K562 (cell line): ENCODE measurements around the gene ARHGEF38. TPM values are rescaled to one million over a fixed set of nuclear protein-coding genes. Genes with fewer than 3 reads are reported as not detected.

Experiments
- ATAC-seq: fragments of 200-7000 bp; cut with Tn5 transposase; 3 replicates; pipeline ENCODE4 v1.9.1; 2020; ENCODE audit warnings: moderate library complexity
- BruUV-seq: library from RNA; stranded (reverse); fragments of 400-500 nt; replicated peaks from 2 replicates; lab custom pipeline; 2021; lab: Mats Ljungman, UMichigan
- CTCF ChIA-PET: fragments of 300-600 bp; formaldehyde crosslinking; extraction: SDS; loops from one replicate; lab custom pipeline; 2021; ENCODE audit warnings: low intra/inter-chr PET ratio; lab: Yijun Ruan, JAX
- POLR2A ChIA-PET: fragments of 300-600, 350-650 bp; sonication (Branson Sonifier 250); formaldehyde crosslinking; extraction: SDS; loops from one replicate; lab custom pipeline; 2021; ENCODE audit warnings: antibody characterized with exemption, inconsistent platforms; lab: Yijun Ruan, JAX
- DNase-seq, 4 experiments: peaks; one replicate each; pipeline versions ENCODE4 v3.0.0 to v3.0.0-alpha.2; 2011 to 2018; ENCODE audit warnings: low spot score in 3 of 4, mixed read lengths in 3 of 4; ENCODE audit errors: extremely low read depth in 1 of 4
- FAIRE-seq: peaks from 2 replicates; lab custom pipeline; 2011; peaks lifted over from hg19 to GRCh38; lab: Jason Lieb, UNC
- H2AFZ ChIP-seq: 2 replicates; pipeline ENCODE4 v1.6.0; 2011; ENCODE audit warnings: low read depth, low read length, control low read depth, inconsistent platforms
- H3K27ac ChIP-seq: fragments of 200-600 bp; 3 replicates; pipeline ENCODE4 v1.8.0; 2011; ENCODE audit warnings: low read depth, mild to moderate bottlenecking, control low read depth, inconsistent platforms, low read length, moderate library complexity, mixed read lengths; ENCODE audit errors: extremely low read depth
- H3K27me3 ChIP-seq, 2 experiments: fragments of 300-600 bp in 1 of 2; 2 replicates in 1 of 2; 3 replicates in 1 of 2; pipeline versions ENCODE4 v1.6.0 to v1.8.0; 2011; ENCODE audit warnings: inconsistent platforms in 2 of 2, low read length in 2 of 2, mild to moderate bottlenecking in 1 of 2, mixed read lengths in 1 of 2, moderate library complexity in 1 of 2; ENCODE audit not compliant: control insufficient read depth in 2 of 2, insufficient read depth in 2 of 2
- H3K36me3 ChIP-seq: fragments of 300-600 bp; 3 replicates; pipeline ENCODE4 v1.8.0; 2011; ENCODE audit warnings: mild to moderate bottlenecking, low read length, inconsistent platforms; ENCODE audit not compliant: control insufficient read depth, insufficient read depth
- H3K4me1 ChIP-seq, 2 experiments: fragments of 200-600 bp in 1 of 2; replicated peaks in 1 of 2; 2 replicates in 1 of 2; 3 replicates in 1 of 2; pipeline versions ENCODE4 v1.5.1 to v1.8.0; 2011; ENCODE audit warnings: inconsistent platforms in 2 of 2, low read length in 2 of 2, mild to moderate bottlenecking in 1 of 2, mixed read lengths in 1 of 2, moderate library complexity in 1 of 2; ENCODE audit not compliant: control insufficient read depth in 2 of 2, insufficient read depth in 2 of 2
- H3K4me2 ChIP-seq: 2 replicates; pipeline ENCODE4 v1.6.1; 2011; ENCODE audit warnings: low read length, control low read depth, inconsistent platforms, mixed read lengths; ENCODE audit not compliant: insufficient read depth
- H3K4me3 ChIP-seq: fragments of 200-600 bp; sonication (generic), shearing (Covaris generic); 2 replicates; pipeline ENCODE4 v1.5.1; 2016; ENCODE audit warnings: control low read depth, inconsistent platforms
- H3K79me2 ChIP-seq: fragments of 200-600 bp; 3 replicates; pipeline ENCODE4 v1.8.0; 2011; ENCODE audit warnings: low read length, inconsistent platforms; ENCODE audit not compliant: control insufficient read depth, insufficient read depth
- H3K9ac ChIP-seq, 2 experiments: 2 replicates each; pipeline versions ENCODE4 v1.6.0 to v1.6.1; 2011; ENCODE audit warnings: low read depth in 2 of 2, low read length in 2 of 2, control low read depth in 1 of 2, inconsistent platforms in 1 of 2, mild to moderate bottlenecking in 1 of 2, mixed read lengths in 1 of 2; ENCODE audit not compliant: insufficient read depth in 1 of 2
- H3K9me1 ChIP-seq: one replicate; pipeline ENCODE4 v1.6.0; 2011; ENCODE audit warnings: inconsistent platforms, mild to moderate bottlenecking, low read length, moderate library complexity; ENCODE audit not compliant: control insufficient read depth, insufficient read depth
- H3K9me3 ChIP-seq: replicated peaks from 2 replicates; pipeline ENCODE4 v1.5.1; 2011; ENCODE audit warnings: low read depth, low read length, inconsistent platforms; ENCODE audit not compliant: control insufficient read depth, insufficient read depth
- H4K20me1 ChIP-seq: replicated peaks from 2 replicates; pipeline ENCODE4 v1.6.1; 2011; ENCODE audit warnings: low read length, inconsistent platforms, mixed read lengths; ENCODE audit not compliant: control insufficient read depth, insufficient read depth
- ETV6 ChIP-seq, 3 experiments: fragments of 150-350 bp in 1 of 3; sonication (generic) in 1 of 3; formaldehyde crosslinking in 1 of 3; IDR thresholded peaks; 2 replicates each; pipeline versions ENCODE4 v1.6.1 to v1.8.0; 2014 to 2022; ENCODE audit warnings: borderline replicate concordance in 2 of 3, low read depth in 2 of 3, antibody characterized with exemption in 1 of 3, low read length in 1 of 3, mild to moderate bottlenecking in 1 of 3, missing genetic modification reagents in 1 of 3
- MCM2 ChIP-seq: fragments of 450-650 bp; IDR thresholded peaks from 2 replicates; pipeline ENCODE4 v1.6.1; 2017; ENCODE audit warnings: low read depth, mild to moderate bottlenecking
- ZNF717 ChIP-seq: fragments of 250-450 bp; sonication (Bioruptor Pico); IDR thresholded peaks from 2 replicates; pipeline ENCODE4 v1.5.0; 2021
- WGBS: fragments of 100-300 bp; shearing (Covaris generic); methylation state at CpG from one replicate; pipeline ENCODE4 v1.1.6; 2016; ENCODE audit warnings: low coverage, mixed read lengths; ENCODE audit not compliant: insufficient coverage; ENCODE audit errors: missing lambda C conversion rate; 5-methylcytosine and 5-hydroxymethylcytosine counted together
- in situ Hi-C: fragments of 300-500 bp; cut with MboI; formaldehyde crosslinking; loops from 4 replicates; pipeline ENCODE4 v1.15.0; 2018; ENCODE audit warnings: inconsistent platforms, mixed read lengths
- intact Hi-C: fragments of 100-400 bp; cut with micrococcal nuclease; formaldehyde crosslinking; loops from 2 replicates; pipeline ENCODE4 v1.14.2; 2022
- polyA plus RNA-seq, 8 experiments: library from polyadenylated mRNA; depleted of rRNA in 4 of 8; stranded (reverse) in 5 of 8; unstranded in 3 of 8; fragments of >200 nt; fragmentation: Nextera tagmentation in 2 of 8; fragmentation: Illumina TruSeq in 1 of 8; extraction: Ambion mirVana in 2 of 8; extraction: Trizol in 1 of 8; gene quantifications; 2 replicates each; pipeline versions ENCODE4 v1.2.1 to v1.2.3, GENCODE V29; 2011 to 2014; ENCODE audit warnings: inconsistent platforms in 1 of 8, missing spikeins in 1 of 8
- total RNA-seq, 7 experiments: library from RNA; depleted of rRNA in 6 of 7; stranded (reverse); fragments of >200 nt in 6 of 7; fragmentation: Illumina TruSeq in 2 of 7; extraction: Trizol in 2 of 7; gene quantifications; 2 replicates each; pipeline versions ENCODE4 v1.2.1 to v1.2.3, GENCODE V29; 2011 to 2021; ENCODE audit warnings: low replicate concordance in 1 of 7
- TF ChIP-seq, protein P1 (sequence below): fragments of 150-350 bp; IDR thresholded peaks from 2 replicates; pipeline ENCODE4 v1.6.1; 2014; ENCODE audit warnings: low read depth, mild to moderate bottlenecking, low read length, borderline replicate concordance
- TF ChIP-seq, protein P2 (sequence below), 2 experiments: fragments of 450-650 bp in 1 of 2; sonication (generic) in 1 of 2; formaldehyde crosslinking in 1 of 2; IDR thresholded peaks; 2 replicates each; pipeline versions ENCODE4 v1.7.1 to v1.9.0; 2016 to 2022; ENCODE audit warnings: inconsistent platforms in 1 of 2, mild to moderate bottlenecking in 1 of 2, missing genetic modification reagents in 1 of 2

Gene ARHGEF38
- total and polyA plus RNA-seq, 9 of the 15 experiments (the other 6 are each of a cell fraction or from before 2014, with no cell fraction given): 0.17 TPM; not detected in 8

DNA sequence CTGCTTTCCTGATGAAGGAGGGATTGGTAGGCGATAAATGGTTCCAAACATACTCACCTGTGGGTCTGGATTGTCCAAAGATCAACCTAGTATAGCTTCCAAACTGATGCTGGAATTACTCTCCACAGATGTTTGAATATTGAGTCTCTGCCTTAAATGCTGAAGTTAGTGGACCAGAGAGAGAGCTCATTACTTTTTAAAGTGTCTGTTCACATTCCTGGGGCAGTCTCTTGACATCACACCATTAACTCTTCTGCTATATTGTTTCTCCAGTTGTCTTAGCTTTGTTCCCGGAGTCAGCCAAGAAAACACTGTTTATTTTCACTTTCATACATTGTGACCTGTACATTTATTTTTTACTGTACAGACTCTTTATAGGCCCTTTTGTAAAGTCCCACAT, 35.4 kb downstream of the ARHGEF38 start:
- Histone ChIP-seq H3K9ac (no peak overlapping the region), H3K9me1 (no peaks in the 10 kb centered on the region), H2AFZ (no peak overlapping the region), H3K27me3 (no peaks in the 10 kb centered on the region), H3K4me1 (no peaks in the 10 kb centered on the region), H3K27ac (no peak overlapping the region), H3K4me2 (no peak overlapping the region), H3K79me2 (no peaks in the 10 kb centered on the region), H3K4me3 (no peak overlapping the region), H4K20me1 (no peaks in the 10 kb centered on the region), H3K9me3 (no peaks in the 10 kb centered on the region), H3K36me3 (no peaks in the 10 kb centered on the region)
- TF ChIP-seq ETV6 (IDR thresholded peaks at IDR 0.05; ENCODE audit: borderline replicate concordance in 1 of 2, low read depth in 2 of 2, low read length in 1 of 2) (no peak), ETV6 (CRISPR knock-in tag; IDR thresholded peaks at IDR 0.05; ENCODE audit: borderline replicate concordance) (no peak), MCM2 (no peak), ZNF717 (CRISPR knock-in tag) (no peak)
- TF ChIP-seq, protein P1, sequence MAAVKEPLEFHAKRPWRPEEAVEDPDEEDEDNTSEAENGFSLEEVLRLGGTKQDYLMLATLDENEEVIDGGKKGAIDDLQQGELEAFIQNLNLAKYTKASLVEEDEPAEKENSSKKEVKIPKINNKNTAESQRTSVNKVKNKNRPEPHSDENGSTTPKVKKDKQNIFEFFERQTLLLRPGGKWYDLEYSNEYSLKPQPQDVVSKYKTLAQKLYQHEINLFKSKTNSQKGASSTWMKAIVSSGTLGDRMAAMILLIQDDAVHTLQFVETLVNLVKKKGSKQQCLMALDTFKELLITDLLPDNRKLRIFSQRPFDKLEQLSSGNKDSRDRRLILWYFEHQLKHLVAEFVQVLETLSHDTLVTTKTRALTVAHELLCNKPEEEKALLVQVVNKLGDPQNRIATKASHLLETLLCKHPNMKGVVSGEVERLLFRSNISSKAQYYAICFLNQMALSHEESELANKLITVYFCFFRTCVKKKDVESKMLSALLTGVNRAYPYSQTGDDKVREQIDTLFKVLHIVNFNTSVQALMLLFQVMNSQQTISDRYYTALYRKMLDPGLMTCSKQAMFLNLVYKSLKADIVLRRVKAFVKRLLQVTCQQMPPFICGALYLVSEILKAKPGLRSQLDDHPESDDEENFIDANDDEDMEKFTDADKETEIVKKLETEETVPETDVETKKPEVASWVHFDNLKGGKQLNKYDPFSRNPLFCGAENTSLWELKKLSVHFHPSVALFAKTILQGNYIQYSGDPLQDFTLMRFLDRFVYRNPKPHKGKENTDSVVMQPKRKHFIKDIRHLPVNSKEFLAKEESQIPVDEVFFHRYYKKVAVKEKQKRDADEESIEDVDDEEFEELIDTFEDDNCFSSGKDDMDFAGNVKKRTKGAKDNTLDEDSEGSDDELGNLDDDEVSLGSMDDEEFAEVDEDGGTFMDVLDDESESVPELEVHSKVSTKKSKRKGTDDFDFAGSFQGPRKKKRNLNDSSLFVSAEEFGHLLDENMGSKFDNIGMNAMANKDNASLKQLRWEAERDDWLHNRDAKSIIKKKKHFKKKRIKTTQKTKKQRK: no peak
- TF ChIP-seq, protein P2, sequence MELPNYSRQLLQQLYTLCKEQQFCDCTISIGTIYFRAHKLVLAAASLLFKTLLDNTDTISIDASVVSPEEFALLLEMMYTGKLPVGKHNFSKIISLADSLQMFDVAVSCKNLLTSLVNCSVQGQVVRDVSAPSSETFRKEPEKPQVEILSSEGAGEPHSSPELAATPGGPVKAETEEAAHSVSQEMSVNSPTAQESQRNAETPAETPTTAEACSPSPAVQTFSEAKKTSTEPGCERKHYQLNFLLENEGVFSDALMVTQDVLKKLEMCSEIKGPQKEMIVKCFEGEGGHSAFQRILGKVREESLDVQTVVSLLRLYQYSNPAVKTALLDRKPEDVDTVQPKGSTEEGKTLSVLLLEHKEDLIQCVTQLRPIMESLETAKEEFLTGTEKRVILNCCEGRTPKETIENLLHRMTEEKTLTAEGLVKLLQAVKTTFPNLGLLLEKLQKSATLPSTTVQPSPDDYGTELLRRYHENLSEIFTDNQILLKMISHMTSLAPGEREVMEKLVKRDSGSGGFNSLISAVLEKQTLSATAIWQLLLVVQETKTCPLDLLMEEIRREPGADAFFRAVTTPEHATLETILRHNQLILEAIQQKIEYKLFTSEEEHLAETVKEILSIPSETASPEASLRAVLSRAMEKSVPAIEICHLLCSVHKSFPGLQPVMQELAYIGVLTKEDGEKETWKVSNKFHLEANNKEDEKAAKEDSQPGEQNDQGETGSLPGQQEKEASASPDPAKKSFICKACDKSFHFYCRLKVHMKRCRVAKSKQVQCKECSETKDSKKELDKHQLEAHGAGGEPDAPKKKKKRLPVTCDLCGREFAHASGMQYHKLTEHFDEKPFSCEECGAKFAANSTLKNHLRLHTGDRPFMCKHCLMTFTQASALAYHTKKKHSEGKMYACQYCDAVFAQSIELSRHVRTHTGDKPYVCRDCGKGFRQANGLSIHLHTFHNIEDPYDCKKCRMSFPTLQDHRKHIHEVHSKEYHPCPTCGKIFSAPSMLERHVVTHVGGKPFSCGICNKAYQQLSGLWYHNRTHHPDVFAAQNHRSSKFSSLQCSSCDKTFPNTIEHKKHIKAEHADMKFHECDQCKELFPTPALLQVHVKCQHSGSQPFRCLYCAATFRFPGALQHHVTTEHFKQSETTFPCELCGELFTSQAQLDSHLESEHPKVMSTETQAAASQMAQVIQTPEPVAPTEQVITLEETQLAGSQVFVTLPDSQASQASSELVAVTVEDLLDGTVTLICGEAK (IDR thresholded peaks at IDR 0.05): no peak
- TF ChIP-seq, protein P2 (CRISPR knock-in tag; IDR thresholded peaks at IDR 0.05): no peak
- intact Hi-C loops: no loop called here
- no TSS peak for BruUV-seq
- in situ Hi-C loops: loop anchor here (25.0 kb wide), 1 partner anchor 599 kb away; no protein-coding TSS in a partner anchor
- CTCF ChIA-PET: no interaction called here
- POLR2A ChIA-PET: no interaction called here
- ATAC-seq (no peak), DNase-seq (no peak), FAIRE-seq (no peak)
- WGBS: 0% methylated on average over 2 of the region's 2 CpGs
